ENCODE results near the gene ZNF627. TPM values are rescaled to one million over a fixed set of nuclear protein-coding genes. Genes with fewer than 3 reads are reported as not detected.
A peak's percentile ranks its signal among the peaks of the same experiment; 100 is the strongest.

Gene ZNF627
- total and polyA plus RNA-seq, 8 donors, result 10.5 to 42.4 (median 34.6) TPM

DNA sequence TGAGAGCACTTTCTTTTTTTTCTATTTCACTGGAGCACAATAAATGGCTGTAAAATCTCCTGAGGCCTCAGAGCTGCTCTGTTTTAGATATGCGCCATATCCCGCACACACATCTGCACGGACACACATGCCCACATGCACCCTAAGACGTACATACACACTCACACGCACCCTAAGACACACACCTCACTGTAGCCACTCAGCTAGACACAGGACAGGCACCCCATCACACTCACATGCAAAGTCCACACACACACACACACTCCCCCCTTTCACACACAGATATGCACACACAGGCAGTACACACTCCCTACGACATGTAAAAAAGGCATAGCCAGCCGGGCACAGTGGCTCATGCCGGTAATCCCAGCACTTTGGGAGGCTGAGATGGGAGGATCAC lies 47.0 kb upstream of the ZNF627 start:
- intact Hi-C loops (cut with DNase I), result no loop called here
- TF ChIP-seq CTCF (IDR thresholded peaks at IDR 0.05), result no peak
- no peaks in the 10 kb centered on the region for H3K27me3 ChIP-seq

DNA sequence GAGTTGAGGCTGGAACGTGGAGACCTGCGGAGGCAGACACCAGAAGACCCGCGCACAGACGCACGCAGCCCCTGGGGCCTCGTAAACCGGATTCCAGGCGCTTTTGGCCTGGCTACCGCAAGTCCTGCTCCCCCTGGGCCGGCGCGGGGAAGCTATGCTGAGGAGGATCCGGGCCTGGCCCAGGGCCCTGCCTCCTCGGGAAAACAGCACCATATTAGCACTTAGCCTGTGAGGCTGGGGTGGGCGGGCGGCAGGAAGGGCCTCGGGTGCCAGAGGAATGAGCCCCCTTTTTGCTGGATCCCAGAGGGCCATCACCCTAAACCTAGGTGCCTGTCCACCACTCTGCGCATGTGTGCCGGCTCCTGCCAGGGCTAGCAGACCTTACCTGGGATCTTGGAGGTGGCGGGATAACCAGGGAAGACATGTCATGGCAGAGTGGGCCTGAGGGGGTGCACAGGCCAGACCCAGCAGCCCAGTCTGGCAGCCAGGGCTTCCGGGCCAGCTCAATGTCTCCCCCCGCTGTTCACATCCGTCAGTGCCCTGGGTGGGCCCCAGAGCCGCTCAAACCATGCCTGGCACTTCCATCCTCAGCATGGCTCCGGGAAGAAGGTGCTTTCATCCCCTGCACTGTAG lies 45.6 kb upstream of the ZNF627 start:
- Histone ChIP-seq H3K36me3 (peaks cover 0 to 51% of the 10 kb centered on the region in 2 donors), H3K27me3 (no peaks in the 10 kb centered on the region), H3K27ac (no peak overlapping the region), H3K9me3 (no peaks in the 10 kb centered on the region), H3K4me1 (peaks cover 0 to 10% of the 10 kb centered on the region in 2 donors), H3K4me3 (no peak overlapping the region)
- intact Hi-C loops (cut with DNase I), result no loop called here
- ATAC-seq (peak; percentile 34), DNase-seq (no peak)
- no peak for TF ChIP-seq CTCF (IDR thresholded peaks at IDR 0.05)

More for the DNA sequence above, 47.0 kb upstream of the ZNF627 start:
- DNase-seq (no peak), ATAC-seq (no peak)
- Histone ChIP-seq H3K4me3 (no peak overlapping the region), H3K27ac (no peak overlapping the region), H3K9me3 (no peaks in the 10 kb centered on the region), H3K4me1 (no peaks in the 10 kb centered on the region), H3K36me3 (peaks cover 0 to 39% of the 10 kb centered on the region in 2 donors)

DNA sequence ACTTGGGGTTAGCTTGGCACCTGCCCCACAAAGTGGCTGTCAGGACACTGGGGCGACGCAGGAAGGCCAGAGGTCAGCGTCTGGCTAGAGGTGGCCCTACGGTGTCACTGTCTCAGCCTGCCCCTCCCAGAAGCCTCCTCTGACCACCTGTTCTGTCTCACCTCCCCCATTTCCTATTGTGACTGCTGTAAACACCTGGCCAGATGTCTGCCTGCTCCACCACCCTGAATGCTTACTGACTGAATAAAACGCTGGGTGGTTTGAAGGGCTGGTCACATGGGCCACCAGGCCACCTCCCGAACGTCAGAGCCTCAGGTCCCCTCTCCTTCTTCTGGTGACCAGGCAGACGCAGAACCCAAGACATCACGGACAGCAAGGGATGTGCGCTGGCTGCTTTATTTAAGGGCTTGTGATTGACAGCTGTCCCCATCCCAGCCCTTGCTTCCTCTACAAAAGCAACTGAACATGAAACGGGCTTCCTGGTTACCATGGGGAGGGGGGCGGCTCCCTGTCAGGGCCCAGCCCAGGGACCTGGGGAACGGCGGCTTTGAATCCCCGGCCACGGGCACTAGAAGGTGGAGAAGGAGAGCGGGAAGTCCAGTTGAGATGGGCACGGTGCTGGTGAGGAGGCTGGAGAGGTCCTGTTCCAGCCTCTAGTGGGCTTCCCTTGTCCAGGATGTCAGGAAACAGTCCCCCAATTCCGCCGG lies 44.5 kb upstream of the ZNF627 start:
- no peaks in the 10 kb centered on the region for H3K27me3 ChIP-seq
- DNase-seq (no peak), ATAC-seq (no peak)
- H3K9me3 ChIP-seq, result no peaks in the 10 kb centered on the region
- peaks cover 1 to 20% of the 10 kb centered on the region in 2 donors for H3K4me1 ChIP-seq
- no peak overlapping the region for H3K27ac ChIP-seq
- no peak for TF ChIP-seq CTCF (IDR thresholded peaks at IDR 0.05)
- H3K36me3 ChIP-seq, result peaks cover 0 to 51% of the 10 kb centered on the region in 2 donors
- no peak overlapping the region for H3K4me3 ChIP-seq
- intact Hi-C loops (cut with DNase I), result no loop called here

DNA sequence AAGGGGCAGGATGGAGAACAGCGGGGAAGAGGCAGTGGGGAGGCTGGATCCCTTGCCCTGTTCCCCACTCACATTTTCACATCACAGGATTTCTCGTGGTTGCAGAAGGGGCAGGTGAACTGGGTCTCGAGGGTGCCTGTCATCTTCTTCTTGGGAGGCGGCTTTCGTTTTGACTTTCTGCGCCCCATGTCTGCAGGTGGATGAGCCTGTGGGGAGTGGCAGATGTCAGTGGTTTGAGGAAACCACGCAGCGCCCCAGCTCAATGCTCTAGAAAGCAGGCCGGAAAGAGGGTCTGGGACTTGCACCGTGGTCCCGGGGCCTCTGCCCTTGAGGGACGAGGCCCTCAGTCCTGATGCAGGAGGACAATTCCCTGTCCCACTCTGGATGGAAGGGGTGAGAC lies 43.1 kb upstream of the ZNF627 start:
- Histone ChIP-seq H3K36me3 (peaks cover 0 to 51% of the 10 kb centered on the region in 2 donors), H3K27me3 (no peaks in the 10 kb centered on the region), H3K4me3 (no peak overlapping the region), H3K9me3 (no peaks in the 10 kb centered on the region), H3K4me1 (peaks cover 6 to 29% of the 10 kb centered on the region in 2 donors), H3K27ac (no peak overlapping the region)
- DNase-seq (no peak), ATAC-seq (no peak)
- TF ChIP-seq CTCF (IDR thresholded peaks at IDR 0.05), result no peak
- intact Hi-C loops (cut with DNase I), result no loop called here

DNA sequence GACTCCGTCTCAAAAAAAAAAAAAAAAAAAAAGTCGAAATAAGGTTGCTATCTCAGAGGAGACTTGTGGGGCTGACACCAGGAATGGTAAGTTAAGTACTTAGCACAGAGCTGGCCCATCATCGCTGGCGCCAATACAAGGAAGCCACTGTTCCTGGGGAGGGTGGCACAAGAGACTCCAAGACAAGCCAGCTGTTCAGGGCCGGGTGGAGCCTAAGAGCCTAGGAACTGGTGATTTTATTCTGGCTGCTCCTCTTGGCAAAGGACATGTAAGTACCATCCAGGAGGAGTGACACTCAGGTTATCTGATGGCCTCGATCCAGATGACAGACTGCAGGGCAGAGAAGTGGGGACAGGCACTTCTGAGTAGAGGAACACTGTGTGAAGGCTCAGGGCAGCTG lies 42.0 kb upstream of the ZNF627 start:
- ATAC-seq (no peak), DNase-seq (no peak)
- Histone ChIP-seq H3K9me3 (no peaks in the 10 kb centered on the region), H3K27ac (no peak overlapping the region), H3K36me3 (peaks cover 0 to 51% of the 10 kb centered on the region in 2 donors), H3K27me3 (no peaks in the 10 kb centered on the region), H3K4me1 (peaks cover 10 to 39% of the 10 kb centered on the region in 2 donors), H3K4me3 (no peak overlapping the region)
- intact Hi-C loops (cut with DNase I), result no loop called here
- TF ChIP-seq CTCF (IDR thresholded peaks at IDR 0.05), result no peak

All from left lung (tissue), 10 donors.